LoVo (cell line): ENCODE data around the gene SPDYE3.
"Not testable (repeated sequence)": the region's sequence is repeated elsewhere in the genome, so short reads cannot be mapped to it uniquely, and the experiment has no call there.

Experiments used
- DNase-seq: peaks from one replicate; pipeline ENCODE4 v3.0.0-alpha.2; 2016; ENCODE audit warnings: low spot score

SPDYE3 gene

DNA sequence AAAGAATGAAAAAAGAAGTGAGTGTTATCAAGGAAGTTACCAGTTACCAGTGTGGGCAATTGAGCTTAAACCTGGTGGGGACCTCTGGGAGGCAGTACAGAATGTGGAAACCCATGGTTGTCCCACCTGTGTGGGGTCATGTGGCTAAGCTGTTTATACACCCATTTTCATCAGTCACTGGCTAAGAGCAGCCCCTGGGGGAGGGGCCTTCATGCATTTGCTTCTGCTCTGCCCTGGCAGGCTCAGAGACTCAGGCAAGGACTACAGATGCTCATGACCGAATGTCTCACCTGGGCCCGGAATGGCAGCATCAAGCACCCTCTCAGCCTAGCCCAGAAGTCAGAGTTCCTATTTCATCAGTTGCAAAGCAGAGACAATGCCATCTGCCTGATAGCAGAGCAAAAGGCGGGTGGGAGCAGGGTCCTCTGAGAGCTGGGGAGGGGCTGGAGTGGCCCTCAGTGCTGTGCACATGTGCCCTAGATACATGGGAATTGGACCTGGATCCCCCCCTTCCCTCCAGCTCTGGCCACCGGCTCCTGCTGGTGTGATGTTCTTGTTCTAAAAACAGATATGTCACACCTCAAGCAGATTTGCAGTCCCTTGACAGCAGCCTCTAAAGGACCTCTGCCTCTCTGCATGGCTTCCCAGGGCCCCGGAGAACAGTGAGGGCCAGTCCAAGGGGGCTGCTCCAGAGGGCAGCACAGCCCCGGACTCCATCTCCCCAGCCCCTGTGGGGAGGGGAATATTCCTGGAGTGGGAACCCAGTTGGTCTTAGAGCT, 20.1 kb upstream of the SPDYE3 start:
- DNase-seq = not testable (repeated sequence)

- DNase-seq = not testable (repeated sequence)
Measured at GRCh38 chr7:100288258-100288657, 19.2 kb upstream of the SPDYE3 start.

- not testable (repeated sequence) for DNase-seq
Measured at GRCh38 chr7:100292162-100292561, 15.3 kb upstream of the SPDYE3 start.

DNA sequence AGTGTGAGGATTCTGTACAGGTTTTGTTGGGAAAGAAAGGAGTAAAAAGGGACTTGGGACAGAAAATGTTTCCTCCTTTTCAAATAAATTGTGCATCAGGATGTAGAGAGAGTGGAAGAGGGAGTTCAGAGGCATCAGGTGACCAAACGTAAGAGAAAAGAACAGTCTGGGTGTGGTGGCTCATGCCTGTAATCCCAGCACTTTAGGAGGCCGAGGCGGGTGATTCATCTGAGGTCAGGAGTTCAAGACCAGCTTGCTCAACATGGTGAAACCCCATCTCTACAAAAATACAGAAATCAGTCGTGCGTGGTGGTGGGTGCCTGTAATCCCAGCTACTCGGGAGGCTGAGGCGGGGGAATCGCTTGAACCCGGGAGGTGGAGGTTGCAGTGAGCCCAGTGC, 12.2 kb upstream of the SPDYE3 start:
- not testable (repeated sequence) for DNase-seq

DNA sequence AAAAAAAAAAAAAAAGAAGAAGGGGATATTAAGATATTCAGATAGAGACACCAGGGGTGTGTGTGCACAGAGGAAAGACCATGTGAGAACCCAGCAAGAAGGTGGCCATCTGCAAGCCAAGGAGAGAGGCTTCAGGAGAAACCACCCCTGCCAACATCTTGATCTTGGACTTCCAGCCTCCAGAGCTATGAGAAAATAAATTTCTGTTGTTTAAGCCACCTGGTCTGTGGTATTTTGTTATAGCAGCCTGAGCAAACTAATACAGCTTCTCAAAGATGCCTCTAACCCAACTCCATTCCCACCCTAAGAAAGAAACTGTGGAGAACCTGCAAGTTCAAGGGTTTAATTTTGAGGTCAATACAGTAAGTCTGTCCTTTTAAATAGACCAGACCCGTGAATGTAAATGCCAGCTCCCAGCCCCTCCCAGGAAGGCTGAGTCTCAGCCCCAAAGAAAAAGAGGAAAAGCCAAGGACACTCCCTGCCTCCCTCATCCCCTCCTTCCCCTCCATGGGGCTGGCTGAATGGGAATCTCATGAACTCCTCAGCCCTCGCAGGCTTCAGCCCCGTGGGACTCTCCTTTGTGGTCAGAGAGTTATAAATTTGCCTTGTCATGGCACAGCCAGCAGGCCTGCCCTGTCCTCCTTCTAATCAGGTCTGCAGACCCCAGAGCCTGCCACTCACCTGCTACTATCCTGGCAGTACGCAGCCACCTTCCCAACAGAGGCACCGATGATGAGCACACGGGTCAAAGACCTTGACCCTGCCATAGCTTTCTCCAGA, 9.5 kb upstream of the SPDYE3 start:
- not testable (repeated sequence) for DNase-seq

- DNase-seq = not testable (repeated sequence)
Measured at GRCh38 chr7:100298632-100298895, 8.9 kb upstream of the SPDYE3 start.

GRCh38 chr7:100304526-100304925, 3.0 kb upstream of the SPDYE3 start:
- not testable (repeated sequence) for DNase-seq

DNA sequence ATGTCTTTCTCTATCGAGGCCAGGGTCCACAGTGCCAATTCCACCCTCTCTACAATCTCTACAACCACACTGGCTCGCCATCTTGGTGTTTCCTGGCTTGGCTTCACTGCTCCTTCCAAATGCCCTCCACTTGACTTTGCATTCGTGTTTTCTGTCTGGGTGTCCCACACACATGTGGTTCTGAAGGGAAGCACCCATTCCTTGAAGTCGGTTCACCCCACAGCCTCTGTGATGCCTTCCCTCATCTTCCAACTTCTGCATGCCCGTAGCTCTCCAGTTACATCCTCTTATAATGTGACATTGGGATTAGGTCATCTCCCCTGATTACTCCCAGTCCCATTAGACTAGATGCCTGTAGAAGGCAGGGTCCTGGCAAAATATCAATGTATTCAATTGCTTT, 10.8 kb downstream of the SPDYE3 start:
- not testable (repeated sequence) for DNase-seq

- DNase-seq = not testable (repeated sequence)
Measured at GRCh38 chr7:100321648-100322047, 14.1 kb downstream of the SPDYE3 start.

GRCh38 chr7:100324194-100324593, 16.7 kb downstream of the SPDYE3 start:
- DNase-seq = not testable (repeated sequence)

GRCh38 chr7:100325671-100326070, 18.2 kb downstream of the SPDYE3 start:
- not testable (repeated sequence) for DNase-seq

DNA sequence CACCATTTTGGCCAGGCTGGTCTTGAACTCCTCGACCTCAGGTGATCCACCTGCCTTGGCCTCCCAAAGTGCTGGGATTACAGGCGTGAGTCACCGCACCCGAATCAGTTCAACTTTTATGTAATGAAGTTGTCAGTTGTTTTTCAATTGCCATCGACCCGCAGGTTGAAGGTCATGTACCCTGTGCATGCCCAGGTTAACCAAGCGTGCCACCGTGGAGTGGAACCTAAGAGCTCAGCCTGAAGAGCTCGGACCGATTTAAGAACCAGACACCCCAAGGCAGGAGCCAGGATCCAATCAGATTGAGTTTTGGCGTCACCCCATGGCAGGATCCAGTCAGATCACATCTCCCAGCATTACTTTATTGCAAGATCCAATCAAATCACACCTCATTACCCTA, 19.4 kb downstream of the SPDYE3 start:
- DNase-seq = not testable (repeated sequence)

GRCh38 chr7:100335566-100336466, 28.3 kb downstream of the SPDYE3 start:
- peak; percentile 92 for DNase-seq

GRCh38 chr7:100338083-100338696, 30.7 kb downstream of the SPDYE3 start:
- DNase-seq = not testable (repeated sequence)

DNA sequence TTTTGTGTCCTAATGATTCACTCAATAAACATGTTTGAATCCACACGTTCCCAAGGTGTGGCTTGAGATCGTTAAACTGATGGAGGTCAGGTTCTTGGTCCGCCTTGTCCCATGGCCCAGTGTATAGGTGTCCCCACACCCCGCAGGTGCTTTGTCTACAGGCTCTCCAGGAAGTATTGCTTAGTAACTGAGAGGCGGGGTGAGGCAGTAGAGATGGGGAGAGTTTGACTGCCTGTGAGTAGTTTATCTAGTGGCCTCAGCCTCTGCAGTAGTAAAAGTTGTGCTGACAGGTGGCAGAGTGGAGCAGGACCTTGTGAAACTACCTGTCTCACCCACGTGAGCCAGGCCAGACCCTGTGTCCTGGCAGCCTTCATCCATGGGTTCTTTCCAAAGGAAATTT, 33.8 kb downstream of the SPDYE3 start:
- DNase-seq = not testable (repeated sequence)

DNA sequence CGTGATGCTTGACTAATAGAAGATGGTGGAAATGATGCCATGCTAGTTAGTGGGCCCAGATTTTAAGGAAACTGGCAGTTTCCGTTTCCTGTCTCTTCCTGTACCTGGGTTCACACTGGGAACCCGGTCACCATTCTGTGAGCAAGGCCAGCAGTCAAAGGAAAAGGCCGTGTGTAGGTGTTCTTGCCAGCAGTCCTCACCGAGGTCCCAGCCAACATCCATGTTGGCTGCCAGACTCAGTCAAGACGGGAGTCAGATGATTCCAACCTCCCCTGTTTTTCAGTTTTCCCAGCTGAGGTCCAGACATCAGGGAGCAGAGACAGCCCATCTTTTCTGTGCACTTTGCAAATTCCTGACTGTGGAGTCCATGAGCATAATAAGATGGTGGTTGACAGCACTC, 35.3 kb downstream of the SPDYE3 start:
- DNase-seq = no peak

DNA sequence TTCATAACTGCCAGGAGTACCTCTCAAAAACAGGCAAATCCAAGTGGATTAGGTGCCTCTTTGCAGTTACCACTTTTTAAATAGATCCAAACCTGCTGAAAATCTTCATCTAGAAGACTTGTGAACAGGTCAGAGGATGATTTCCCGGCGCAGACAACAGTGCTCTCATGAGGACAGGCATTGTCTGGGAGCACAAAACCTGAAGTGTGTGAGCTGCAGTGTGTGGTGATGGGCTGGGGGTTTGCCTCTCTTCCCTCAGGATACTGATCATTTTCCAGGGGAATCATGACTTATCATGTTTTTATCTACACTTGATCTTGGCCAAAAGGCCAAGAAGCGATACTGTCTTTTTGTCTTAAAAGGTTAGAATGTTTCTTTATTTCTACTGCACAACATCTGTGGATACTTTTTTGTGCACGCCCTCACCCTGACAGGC, 36.6 kb downstream of the SPDYE3 start:
- DNase-seq = not testable (repeated sequence)

GRCh38 chr7:100344560-100345287, 37.2 kb downstream of the SPDYE3 start:
- DNase-seq = not testable (repeated sequence)

DNA sequence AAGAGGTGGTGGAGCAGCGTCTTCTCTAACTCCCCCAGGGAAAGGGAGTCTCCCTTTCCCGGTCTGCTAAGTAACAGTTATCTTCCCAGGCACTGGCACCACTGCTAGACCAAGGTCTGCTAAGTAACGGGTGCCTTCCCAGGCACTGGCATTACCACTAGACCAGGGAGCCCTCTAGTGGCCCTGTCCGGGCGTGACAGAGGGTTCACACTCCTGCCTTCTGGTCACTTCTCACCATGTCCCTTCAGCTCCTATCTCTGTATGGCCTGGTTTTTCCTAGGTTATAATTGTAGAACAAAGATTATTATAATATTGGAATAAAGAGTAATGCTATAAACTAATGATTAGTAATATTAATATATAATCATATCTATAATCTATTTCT, 37.8 kb downstream of the SPDYE3 start:
- peak; percentile 41 for DNase-seq

- no peak for DNase-seq
Measured at GRCh38 chr7:100346921-100347320, 39.4 kb downstream of the SPDYE3 start.

GRCh38 chr7:100348805-100349204, 41.3 kb downstream of the SPDYE3 start:
- no peak for DNase-seq
